ENCODE results near the gene GRM8. TPM values are rescaled to one million over a fixed set of nuclear protein-coding genes. Genes with fewer than 3 reads are reported as not detected.

Gene GRM8
- total RNA-seq, 1 experiment from 2014 or later: not detected

GRCh38 chr7:127029823-127030222, 222.9 kb downstream of the GRM8 start:
- DNase-seq: no peak
- Mint-ChIP-seq H3K9me3 (ENCODE audit: unreplicated experiment) (no peaks in the 10 kb centered on the region), H3K27me3 (ENCODE audit: insufficient read depth, unreplicated experiment) (peaks cover 9% of the 10 kb centered on the region), H3K27ac (ENCODE audit: unreplicated experiment) (no peak overlapping the region), H3K36me3 (ENCODE audit: insufficient read depth, unreplicated experiment) (no peaks in the 10 kb centered on the region), H3K4me3 (ENCODE audit: unreplicated experiment) (no peak overlapping the region), H3K4me1 (ENCODE audit: low read depth, unreplicated experiment) (no peaks in the 10 kb centered on the region)
- intact Hi-C loops (cut with micrococcal nuclease; ENCODE audit: unreplicated experiment): no loop called here
- POLR2A ChIA-PET: no interaction called here
- no peak for TF ChIP-seq CTCF (IDR thresholded peaks at IDR 0.05; ENCODE audit: insufficient read depth in 1 of 2, low read depth in 1 of 2, low read length in 1 of 2, severe bottlenecking in 1 of 2, unreplicated experiment in 1 of 2)
- Histone ChIP-seq H3K9me3 (no peaks in the 10 kb centered on the region), H3K36me3 (ENCODE audit: control insufficient read depth, insufficient read depth, low read length) (no peaks in the 10 kb centered on the region), H3K4me3 (ENCODE audit: low read depth, low read length) (no peak overlapping the region), H3K27me3 (replicated peaks; ENCODE audit: control insufficient read depth, insufficient read depth, low read length) (no peaks in the 10 kb centered on the region), H3K4me1 (no peaks in the 10 kb centered on the region)
- BruUV-seq (replicated peaks): no TSS peak
- CTCF ChIA-PET: no interaction called here

DNA sequence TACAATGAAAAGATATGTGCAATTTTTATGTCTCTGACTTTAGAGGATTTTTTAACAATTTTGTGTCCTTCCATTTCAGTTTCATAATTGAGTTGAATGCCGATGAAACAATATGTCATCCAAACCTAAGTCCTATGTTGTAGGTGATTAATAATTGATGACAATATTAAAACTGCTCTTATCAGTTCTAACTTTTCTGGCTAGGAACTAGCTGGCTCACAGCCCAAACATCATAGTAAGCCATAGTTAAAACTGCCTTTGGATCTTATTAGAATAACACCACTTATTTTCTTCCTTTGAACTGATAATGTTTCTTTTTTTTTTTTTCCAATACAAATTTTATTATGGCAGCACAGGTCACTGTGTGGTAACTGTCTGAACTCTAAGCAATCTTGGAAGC, 230.9 kb downstream of the GRM8 start:
- Mint-ChIP-seq H3K9me3 (ENCODE audit: unreplicated experiment) (no peaks in the 10 kb centered on the region), H3K36me3 (ENCODE audit: insufficient read depth, unreplicated experiment) (no peaks in the 10 kb centered on the region), H3K27me3 (ENCODE audit: insufficient read depth, unreplicated experiment) (peaks cover 9% of the 10 kb centered on the region), H3K27ac (ENCODE audit: unreplicated experiment) (no peak overlapping the region), H3K4me1 (ENCODE audit: low read depth, unreplicated experiment) (no peaks in the 10 kb centered on the region), H3K4me3 (ENCODE audit: unreplicated experiment) (no peak overlapping the region)
- ChIA-PET POLR2A (no interaction called here), CTCF (no interaction called here)
- no peak for DNase-seq
- no peaks in the 10 kb centered on the region for H3K27me3 ChIP-seq (replicated peaks; ENCODE audit: control insufficient read depth, insufficient read depth, low read length)
- TF ChIP-seq CTCF (IDR thresholded peaks at IDR 0.05; ENCODE audit: insufficient read depth in 1 of 2, low read depth in 1 of 2, low read length in 1 of 2, severe bottlenecking in 1 of 2, unreplicated experiment in 1 of 2): no peak
- no peaks in the 10 kb centered on the region for H3K4me1 ChIP-seq
- H3K9me3 ChIP-seq: no peaks in the 10 kb centered on the region
- H3K36me3 ChIP-seq (ENCODE audit: control insufficient read depth, insufficient read depth, low read length): no peaks in the 10 kb centered on the region
- no peak overlapping the region for H3K4me3 ChIP-seq (ENCODE audit: low read depth, low read length)
- BruUV-seq (replicated peaks): no TSS peak
- intact Hi-C loops (cut with micrococcal nuclease; ENCODE audit: unreplicated experiment): no loop called here

DNA sequence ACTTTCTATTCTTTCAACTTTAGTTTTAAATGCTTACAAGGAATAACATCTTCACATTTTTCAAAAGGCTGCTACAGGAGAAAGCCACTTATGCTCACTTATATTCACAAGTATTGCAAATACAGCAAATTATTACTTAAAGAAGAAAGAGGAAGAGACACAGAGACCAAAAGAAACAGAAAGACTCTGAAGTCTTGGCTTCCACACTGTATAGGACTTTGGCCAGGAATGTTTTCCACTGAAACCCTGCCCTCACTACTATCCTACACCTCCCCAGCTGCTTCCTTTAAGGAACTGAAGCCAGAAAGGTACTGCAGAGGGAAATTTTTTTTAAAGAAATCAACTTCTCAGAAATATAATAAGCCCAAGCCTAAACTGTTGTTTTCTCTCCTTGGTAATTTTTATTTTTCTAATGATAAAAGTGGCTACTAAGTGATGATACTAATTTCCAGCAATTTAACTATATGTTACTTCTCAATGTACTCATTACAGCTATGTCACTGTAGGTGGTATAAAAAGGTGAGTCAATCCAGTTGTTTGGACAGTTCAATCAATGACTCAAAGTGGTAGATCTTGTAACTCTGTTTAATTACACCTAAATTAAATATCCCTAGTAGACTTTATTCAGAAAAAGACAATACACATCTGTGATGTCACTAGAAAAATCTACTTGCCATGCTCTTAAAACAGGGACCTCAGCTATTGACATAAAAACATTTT, 231.6 kb downstream of the GRM8 start:
- no peak overlapping the region for H3K4me3 Mint-ChIP-seq (ENCODE audit: unreplicated experiment)
- BruUV-seq (replicated peaks): no TSS peak

More for the DNA sequence above, 231.6 kb downstream of the GRM8 start:
- ChIA-PET POLR2A (no interaction called here), CTCF (no interaction called here)
- intact Hi-C loops (cut with micrococcal nuclease; ENCODE audit: unreplicated experiment): no loop called here
- Histone ChIP-seq H3K4me1 (no peaks in the 10 kb centered on the region), H3K9me3 (no peaks in the 10 kb centered on the region), H3K4me3 (ENCODE audit: low read depth, low read length) (no peak overlapping the region), H3K27me3 (replicated peaks; ENCODE audit: control insufficient read depth, insufficient read depth, low read length) (no peaks in the 10 kb centered on the region), H3K36me3 (ENCODE audit: control insufficient read depth, insufficient read depth, low read length) (no peaks in the 10 kb centered on the region)
- peaks cover 9% of the 10 kb centered on the region for H3K27me3 Mint-ChIP-seq (ENCODE audit: insufficient read depth, unreplicated experiment)
- H3K9me3 Mint-ChIP-seq (ENCODE audit: unreplicated experiment): no peaks in the 10 kb centered on the region
- no peaks in the 10 kb centered on the region for H3K36me3 Mint-ChIP-seq (ENCODE audit: insufficient read depth, unreplicated experiment)
- no peak for TF ChIP-seq CTCF (IDR thresholded peaks at IDR 0.05; ENCODE audit: insufficient read depth in 1 of 2, low read depth in 1 of 2, low read length in 1 of 2, severe bottlenecking in 1 of 2, unreplicated experiment in 1 of 2)
- DNase-seq: no peak
- no peak overlapping the region for H3K27ac Mint-ChIP-seq (ENCODE audit: unreplicated experiment)
- no peaks in the 10 kb centered on the region for H3K4me1 Mint-ChIP-seq (ENCODE audit: low read depth, unreplicated experiment)

Measured in Caco-2 (cell line).